Camera-type eye (tissue), 1 donor: Measurements from ENCODE around the gene MIEN1. TPM values are rescaled to one million over a fixed set of nuclear protein-coding genes. Genes with fewer than 3 reads are reported as not detected.

ENCODE experiments used
- total RNA-seq: library from RNA; depleted of rRNA; stranded (reverse); fragments of >200 nt; gene quantifications from one replicate; pipeline ENCODE4 v1.2.3, GENCODE V29; 2014

The MIEN1 gene, protein sequence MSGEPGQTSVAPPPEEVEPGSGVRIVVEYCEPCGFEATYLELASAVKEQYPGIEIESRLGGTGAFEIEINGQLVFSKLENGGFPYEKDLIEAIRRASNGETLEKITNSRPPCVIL
- 14.2 TPM for total RNA-seq

DNA sequence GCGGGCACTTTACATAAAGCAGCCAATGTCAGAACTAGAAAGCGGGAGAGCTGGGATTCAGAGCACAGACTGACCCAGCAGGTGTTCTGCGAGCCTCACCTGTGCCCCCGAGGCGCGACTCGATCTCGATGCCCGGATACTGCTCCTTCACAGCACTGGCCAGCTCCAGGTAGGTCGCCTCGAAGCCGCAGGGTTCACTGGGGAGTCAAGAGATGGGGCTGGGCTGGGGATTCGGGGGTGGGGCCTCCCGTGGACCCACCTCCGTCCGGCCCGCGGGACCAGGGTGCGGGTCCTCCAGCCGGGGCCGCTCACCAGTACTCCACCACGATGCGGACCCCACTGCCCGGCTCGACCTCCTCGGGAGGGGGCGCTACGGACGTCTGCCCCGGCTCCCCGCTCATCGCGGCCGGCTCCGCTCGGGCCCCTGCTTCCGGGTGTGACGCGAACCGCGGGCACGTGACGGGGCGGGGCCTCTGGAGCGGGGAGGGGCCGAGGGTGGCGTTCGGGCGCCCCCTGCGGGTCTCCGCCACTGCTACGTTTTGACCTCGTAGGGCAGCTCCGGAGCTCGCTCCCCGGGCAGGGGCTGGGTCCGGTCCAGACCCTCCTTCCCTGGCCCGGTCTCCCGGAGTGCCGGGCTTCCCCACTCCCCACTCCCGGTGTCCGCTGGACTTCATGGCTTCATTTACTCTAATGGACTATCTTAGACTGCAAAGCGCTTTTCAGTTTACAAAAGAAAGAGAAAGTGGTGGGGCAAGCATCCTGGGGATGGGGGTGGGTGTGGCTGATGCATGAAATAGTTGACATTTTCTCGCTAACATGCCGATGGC, at the start of gene MIEN1:
Gene MIEN1, minus strand, starts transcription at position 438 of the 827 bp plus-strand sequence. Its CDS starts 37 bp downstream, at position 401.

DNA sequence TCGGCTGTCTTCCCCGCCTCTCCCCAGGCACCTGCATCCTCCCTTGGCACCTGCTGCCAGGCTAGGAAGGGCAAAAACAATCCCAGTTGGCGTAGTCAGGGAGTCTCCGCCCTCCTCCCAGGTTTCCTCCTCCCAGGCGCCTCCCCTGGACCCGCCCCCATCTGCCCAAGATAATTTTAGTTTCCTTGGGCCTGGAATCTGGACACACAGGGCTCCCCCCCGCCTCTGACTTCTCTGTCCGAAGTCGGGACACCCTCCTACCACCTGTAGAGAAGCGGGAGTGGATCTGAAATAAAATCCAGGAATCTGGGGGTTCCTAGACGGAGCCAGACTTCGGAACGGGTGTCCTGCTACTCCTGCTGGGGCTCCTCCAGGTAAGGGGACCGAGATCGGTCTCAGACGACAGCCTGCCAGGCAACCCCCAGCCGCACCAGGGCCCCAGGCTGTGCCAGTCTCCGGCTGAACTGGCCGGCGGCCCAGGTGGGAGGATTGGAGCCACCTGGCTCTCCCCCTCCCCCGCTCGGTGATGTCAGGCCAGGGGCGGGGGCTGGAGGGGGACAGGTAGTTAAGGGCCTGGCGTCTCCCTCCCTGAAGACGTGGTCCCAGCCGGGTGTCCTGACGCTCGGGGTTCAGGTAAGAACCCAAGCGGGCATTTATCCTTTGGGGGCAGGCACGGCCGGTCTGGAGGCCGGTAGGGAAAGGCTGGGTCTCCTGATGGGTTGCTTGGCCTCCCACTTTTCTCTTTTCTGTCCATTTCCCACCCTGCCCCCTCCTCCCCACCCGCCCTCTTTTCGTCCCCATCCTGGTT, 7.6 kb upstream of the MIEN1 start, which contains the start of gene GRB7:
Gene GRB7, plus strand, starts transcription at position 179 of the 808 bp plus-strand sequence. CDS start 4,364 bp downstream, outside the sequence.

DNA sequence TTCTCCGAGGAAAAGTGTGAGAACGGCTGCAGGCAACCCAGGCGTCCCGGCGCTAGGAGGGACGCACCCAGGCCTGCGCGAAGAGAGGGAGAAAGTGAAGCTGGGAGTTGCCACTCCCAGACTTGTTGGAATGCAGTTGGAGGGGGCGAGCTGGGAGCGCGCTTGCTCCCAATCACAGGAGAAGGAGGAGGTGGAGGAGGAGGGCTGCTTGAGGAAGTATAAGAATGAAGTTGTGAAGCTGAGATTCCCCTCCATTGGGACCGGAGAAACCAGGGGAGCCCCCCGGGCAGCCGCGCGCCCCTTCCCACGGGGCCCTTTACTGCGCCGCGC, 30.5 kb downstream of the MIEN1 start, which contains the start of gene ERBB2:
Gene ERBB2, plus strand, starts transcription at position 247 of the 330 bp plus-strand sequence. CDS start 175 bp downstream, outside the sequence.

DNA sequence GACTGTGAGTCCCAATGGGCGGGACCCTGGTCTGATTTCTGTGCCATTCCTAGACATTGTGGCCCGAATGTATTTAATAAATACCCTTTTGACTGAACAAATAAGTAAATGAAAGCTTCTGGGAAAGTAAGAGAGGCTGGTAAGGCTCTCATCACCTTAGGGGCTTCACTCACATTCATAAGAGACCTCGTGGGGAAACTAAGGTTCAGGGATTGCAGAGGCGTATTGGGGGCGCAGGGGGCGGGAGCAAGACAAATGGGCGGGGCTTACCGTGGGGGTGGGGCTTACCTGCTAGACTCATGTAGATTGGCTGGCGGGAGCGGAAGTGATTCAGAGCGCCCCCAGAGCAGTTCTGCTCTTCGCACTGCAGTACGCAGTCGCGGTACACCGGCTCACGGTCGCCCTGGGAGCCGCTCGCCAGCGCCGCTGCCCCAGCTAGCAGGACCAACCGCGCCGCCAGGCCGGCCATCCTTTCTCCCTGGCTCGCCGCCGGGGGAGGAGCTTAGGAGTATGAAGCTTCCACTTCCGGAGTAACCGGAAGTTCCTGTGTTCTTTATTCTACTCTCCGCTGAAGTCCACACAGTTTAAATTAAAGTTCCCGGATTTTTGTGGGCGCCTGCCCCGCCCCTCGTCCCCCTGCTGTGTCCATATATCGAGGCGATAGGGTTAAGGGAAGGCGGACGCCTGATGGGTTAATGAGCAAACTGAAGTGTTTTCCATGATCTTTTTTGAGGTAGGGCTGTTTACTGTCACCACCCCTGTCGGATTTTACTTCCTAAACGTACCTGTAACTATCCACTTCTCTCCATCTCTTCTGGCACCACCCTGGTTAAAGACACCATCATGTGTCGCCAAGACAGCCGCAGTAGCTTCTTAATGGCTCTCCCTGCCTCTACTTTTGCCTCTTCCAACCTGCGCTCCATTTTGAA, 42.5 kb downstream of the MIEN1 start, which contains the start of gene PGAP3:
Gene PGAP3, minus strand, starts transcription at position 512 of the 929 bp plus-strand sequence. Its CDS starts 43 bp downstream, at position 469.

Other genes starting within 250 kb of the MIEN1 start
- 3.7 TPM for gene NEUROD2, start 122.6 kb downstream of the MIEN1 start, total RNA-seq
- 10.2 TPM for gene PPP1R1B, start 103.6 kb downstream of the MIEN1 start, total RNA-seq
- 42.5 TPM for gene STARD3, start 93.4 kb downstream of the MIEN1 start, total RNA-seq
- 57.6 TPM for gene TCAP, start 65.2 kb downstream of the MIEN1 start, total RNA-seq
- 1.2 TPM for gene PNMT, start 62.1 kb downstream of the MIEN1 start, total RNA-seq
- gene PGAP3, start 42.5 kb downstream of the MIEN1 start, total RNA-seq, result 18.1 TPM
- gene ERBB2, start 30.5 kb downstream of the MIEN1 start, total RNA-seq, result 62.2 TPM
- 1.3 TPM for gene GRB7, start 7.4 kb upstream of the MIEN1 start, total RNA-seq
- gene IKZF3, start 133.8 kb upstream of the MIEN1 start, total RNA-seq, result 0.55 TPM
- gene ZPBP2, start 137.7 kb upstream of the MIEN1 start, total RNA-seq, result not detected
- 12.9 TPM for gene GSDMB, start 188.1 kb upstream of the MIEN1 start, total RNA-seq
- gene ORMDL3, start 197.1 kb upstream of the MIEN1 start, total RNA-seq, result 55.5 TPM
- not detected for gene LRRC3C, start 197.2 kb upstream of the MIEN1 start, total RNA-seq
- gene GSDMA, start 232.5 kb upstream of the MIEN1 start, total RNA-seq, result not detected